SH-SY5Y (cell line): ENCODE results near the gene HYOU1.

Experiments
- GATA2 ChIP-seq: IDR thresholded peaks from 2 replicates; pipeline ENCODE4 v1.6.1; 2011; ENCODE audit warnings: mild to moderate bottlenecking, low read depth, low read length
- GATA3 ChIP-seq: IDR thresholded peaks from 2 replicates; pipeline ENCODE4 v1.6.1; 2011; ENCODE audit warnings: low read depth, mild to moderate bottlenecking, low read length, moderate library complexity

GRCh38 chr11:119100246-119100970 is 43.4 kb upstream of the HYOU1 start:
- no peak for TF ChIP-seq GATA2
- TF ChIP-seq GATA3: no peak
